K562 (cell line): ENCODE results near the gene EIF4EBP2. TPM values are rescaled to one million over a fixed set of nuclear protein-coding genes. Genes with fewer than 3 reads are reported as not detected.

Experiments
- BMI1 ChIP-seq: fragments of 150-350 bp; IDR thresholded peaks from 2 replicates; pipeline ENCODE4 v1.6.1; 2014; ENCODE audit warnings: low read length
- CBX5 ChIP-seq: IDR thresholded peaks from 2 replicates; pipeline ENCODE4 v1.6.1; 2014; ENCODE audit warnings: low read depth, borderline replicate concordance
- CEBPB ChIP-seq: fragments of 450-650 bp; IDR thresholded peaks from 2 replicates; pipeline ENCODE4 v1.6.1; 2016; ENCODE audit warnings: missing genetic modification characterization, missing compliant biosample characterization
- CEBPZ ChIP-seq: fragments of 150-350 bp; IDR thresholded peaks from 2 replicates; pipeline ENCODE4 v1.6.1; 2014; ENCODE audit warnings: low read depth, mild to moderate bottlenecking, low read length, borderline replicate concordance
- CHD1 ChIP-seq: fragments of 200-600 bp; sonication (generic); IDR thresholded peaks from one replicate; pipeline ENCODE4 v1.6.1; 2012; ENCODE audit warnings: mild to moderate bottlenecking, moderate library complexity, low read length, inconsistent platforms
- CREM ChIP-seq: IDR thresholded peaks from 2 replicates; pipeline ENCODE4 v1.6.1; 2014; ENCODE audit warnings: antibody characterized with exemption, low read depth
- DPF2 ChIP-seq: fragments of 450-650 bp; IDR thresholded peaks from 2 replicates; pipeline ENCODE4 v1.6.1; 2016
- ETS2 ChIP-seq: IDR thresholded peaks from 2 replicates; pipeline ENCODE4 v1.6.1; 2016; ENCODE audit warnings: borderline replicate concordance, missing genetic modification characterization, mild to moderate bottlenecking, moderate library complexity, missing compliant biosample characterization; ENCODE audit not compliant: poor library complexity, severe bottlenecking
- FOXJ3 ChIP-seq: sonication (generic); formaldehyde crosslinking; IDR thresholded peaks from 2 replicates; pipeline ENCODE4 v1.4.0; 2020; ENCODE audit warnings: mild to moderate bottlenecking, missing genetic modification reagents
- HLTF ChIP-seq: fragments of 450-650 bp; IDR thresholded peaks from 2 replicates; pipeline ENCODE4 v1.6.1; 2016
- MYC ChIP-seq, 2 experiments: fragments of 250-450 bp in 1 of 2; sonication (Bioruptor Pico) in 1 of 2; IDR thresholded peaks; 2 replicates each; pipeline versions ENCODE4 v1.5.1 to v1.6.1; 2012 to 2021; ENCODE audit warnings: low read depth in 2 of 2, borderline replicate concordance in 1 of 2, improper control_type of control experiment in 1 of 2, low read length in 1 of 2, mild to moderate bottlenecking in 1 of 2, moderate library complexity in 1 of 2
- NFYB ChIP-seq: IDR thresholded peaks from 2 replicates; pipeline ENCODE4 v1.6.1; 2011; ENCODE audit warnings: mild to moderate bottlenecking, moderate library complexity; ENCODE audit not compliant: insufficient read length; ENCODE audit errors: extremely low read depth
- RBBP5 ChIP-seq: fragments of 200-600 bp; sonication (generic); IDR thresholded peaks from 2 replicates; pipeline ENCODE4 v1.6.1; 2012; ENCODE audit warnings: borderline replicate concordance, mild to moderate bottlenecking, low read length, control low read depth, inconsistent platforms; ENCODE audit not compliant: insufficient read depth, poor library complexity, severe bottlenecking
- RBM22 ChIP-seq: fragments of 200-400 bp; formaldehyde crosslinking; IDR thresholded peaks from 2 replicates; pipeline ENCODE4 v1.6.1; 2018; ENCODE audit warnings: low read length, low read depth; ENCODE audit not compliant: poor library complexity, severe bottlenecking
- SETDB1 ChIP-seq: IDR thresholded peaks from one replicate; pipeline ENCODE4 v1.6.1; 2012; ENCODE audit warnings: low read length, control low read depth, inconsistent platforms
- SLC30A9 ChIP-seq: fragments of 250-450 bp; sonication (Bioruptor Pico); IDR thresholded peaks from 2 replicates; pipeline ENCODE4 v1.8.0; 2022; ENCODE audit warnings: mild to moderate bottlenecking, moderate library complexity
- SP2 ChIP-seq: IDR thresholded peaks from 2 replicates; pipeline ENCODE4 v1.6.1; 2011; ENCODE audit warnings: mild to moderate bottlenecking, low read depth, low read length, moderate library complexity; ENCODE audit not compliant: poor library complexity, severe bottlenecking; ENCODE audit errors: extremely low read depth
- TBL1XR1 ChIP-seq, 2 experiments: IDR thresholded peaks; 2 replicates each; pipeline ENCODE4 v1.6.1; 2012; ENCODE audit warnings: improper control_type of control experiment in 2 of 2, low read length in 2 of 2, mild to moderate bottlenecking in 1 of 2
- polyA plus RNA-seq, 8 experiments: library from polyadenylated mRNA; depleted of rRNA in 4 of 8; stranded (reverse) in 5 of 8; unstranded in 3 of 8; fragments of >200 nt; fragmentation: Nextera tagmentation in 2 of 8; fragmentation: Illumina TruSeq in 1 of 8; extraction: Ambion mirVana in 2 of 8; extraction: Trizol in 1 of 8; gene quantifications; 2 replicates each; pipeline versions ENCODE4 v1.2.1 to v1.2.3, GENCODE V29; 2011 to 2014; ENCODE audit warnings: inconsistent platforms in 1 of 8, missing spikeins in 1 of 8
- total RNA-seq, 7 experiments: library from RNA; depleted of rRNA in 6 of 7; stranded (reverse); fragments of >200 nt in 6 of 7; fragmentation: Illumina TruSeq in 2 of 7; extraction: Trizol in 2 of 7; gene quantifications; 2 replicates each; pipeline versions ENCODE4 v1.2.1 to v1.2.3, GENCODE V29; 2011 to 2021; ENCODE audit warnings: low replicate concordance in 1 of 7
- TF ChIP-seq, protein P1 (sequence below): fragments of 250-450 bp; sonication (Bioruptor Pico); IDR thresholded peaks from 2 replicates; pipeline ENCODE4 v1.6.1; 2021; ENCODE audit warnings: mild to moderate bottlenecking
- TF ChIP-seq, protein P2 (sequence below), 2 experiments: fragments of 450-650 bp; IDR thresholded peaks; 2 replicates each; pipeline ENCODE4 v1.6.1; 2016
- TF ChIP-seq, protein P3 (sequence below): fragments of 200-800 bp; sonication (Bioruptor generic); IDR thresholded peaks from 2 replicates; pipeline ENCODE4 v1.6.1; 2017; ENCODE audit warnings: missing genetic modification characterization, missing compliant biosample characterization

The EIF4EBP2 gene
- total and polyA plus RNA-seq, 9 of the 15 experiments (the other 6 are each of a cell fraction or from before 2014, with no cell fraction given): 16.1 to 67.5 (median 38.3) TPM

GRCh38 chr10:70405037-70405824 lies 1.3 kb downstream of the EIF4EBP2 start (continued):
- TF ChIP-seq CREM (peak; percentile 53), ETS2 (tag) (no peak), RBBP5 (peak; percentile 29), RBM22 (no peak), SP2 (no peak), DPF2 (peak; percentile 37), BMI1 (no peak), CHD1 (peak; percentile 58), CBX5 (no peak), CEBPZ (no peak), SETDB1 (no peak), MYC (IDR thresholded peaks at IDR 0.05; ENCODE audit: low read depth, low read length) (no peak; the same call in 1 of the 2 replicates), MYC (CRISPR knock-in tag; IDR thresholded peaks at IDR 0.05; ENCODE audit: borderline replicate concordance, low read depth) (0 out of 2 replicates have a peak, but pooled peaks have one; percentile 13), SLC30A9 (CRISPR knock-in tag) (no peak), CEBPB (tag) (peak; percentile 100), NFYB (peak; percentile 13), FOXJ3 (no peak), HLTF (no peak), TBL1XR1 (IDR thresholded peaks at IDR 0.05; ENCODE audit: low read length in 2 of 2) (no peak)
- TF ChIP-seq, protein P1, sequence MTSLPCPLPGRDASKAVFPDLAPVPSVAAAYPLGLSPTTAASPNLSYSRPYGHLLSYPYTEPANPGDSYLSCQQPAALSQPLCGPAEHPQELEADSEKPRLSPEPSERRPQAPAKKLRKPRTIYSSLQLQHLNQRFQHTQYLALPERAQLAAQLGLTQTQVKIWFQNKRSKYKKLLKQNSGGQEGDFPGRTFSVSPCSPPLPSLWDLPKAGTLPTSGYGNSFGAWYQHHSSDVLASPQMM (CRISPR knock-in tag): no peak
- TF ChIP-seq, protein P2, sequence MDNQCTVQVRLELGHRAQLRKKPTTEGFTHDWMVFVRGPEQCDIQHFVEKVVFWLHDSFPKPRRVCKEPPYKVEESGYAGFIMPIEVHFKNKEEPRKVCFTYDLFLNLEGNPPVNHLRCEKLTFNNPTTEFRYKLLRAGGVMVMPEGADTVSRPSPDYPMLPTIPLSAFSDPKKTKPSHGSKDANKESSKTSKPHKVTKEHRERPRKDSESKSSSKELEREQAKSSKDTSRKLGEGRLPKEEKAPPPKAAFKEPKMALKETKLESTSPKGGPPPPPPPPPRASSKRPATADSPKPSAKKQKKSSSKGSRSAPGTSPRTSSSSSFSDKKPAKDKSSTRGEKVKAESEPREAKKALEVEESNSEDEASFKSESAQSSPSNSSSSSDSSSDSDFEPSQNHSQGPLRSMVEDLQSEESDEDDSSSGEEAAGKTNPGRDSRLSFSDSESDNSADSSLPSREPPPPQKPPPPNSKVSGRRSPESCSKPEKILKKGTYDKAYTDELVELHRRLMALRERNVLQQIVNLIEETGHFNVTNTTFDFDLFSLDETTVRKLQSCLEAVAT (IDR thresholded peaks at IDR 0.05): no peak
- TF ChIP-seq, protein P3, sequence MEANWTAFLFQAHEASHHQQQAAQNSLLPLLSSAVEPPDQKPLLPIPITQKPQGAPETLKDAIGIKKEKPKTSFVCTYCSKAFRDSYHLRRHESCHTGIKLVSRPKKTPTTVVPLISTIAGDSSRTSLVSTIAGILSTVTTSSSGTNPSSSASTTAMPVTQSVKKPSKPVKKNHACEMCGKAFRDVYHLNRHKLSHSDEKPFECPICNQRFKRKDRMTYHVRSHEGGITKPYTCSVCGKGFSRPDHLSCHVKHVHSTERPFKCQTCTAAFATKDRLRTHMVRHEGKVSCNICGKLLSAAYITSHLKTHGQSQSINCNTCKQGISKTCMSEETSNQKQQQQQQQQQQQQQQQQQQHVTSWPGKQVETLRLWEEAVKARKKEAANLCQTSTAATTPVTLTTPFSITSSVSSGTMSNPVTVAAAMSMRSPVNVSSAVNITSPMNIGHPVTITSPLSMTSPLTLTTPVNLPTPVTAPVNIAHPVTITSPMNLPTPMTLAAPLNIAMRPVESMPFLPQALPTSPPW (CRISPR knock-in tag): peak; percentile 54
